Stimulated activated CD4-positive, alpha-beta T cell treated with anti-CD3 and anti-CD28 coated beads, TNF-alpha, amount 100 ng/mL, for 1 hour (primary cell): ENCODE results near the gene PECR.
"Not testable (repeated sequence)": the region's sequence is repeated elsewhere in the genome, so short reads cannot be mapped to it uniquely, and the experiment has no call there.

Experiments
- DNase-seq, 3 donors: peaks; one replicate each; pipeline ENCODE4 v3.0.0-alpha.2; 2020; ENCODE audit warnings: low read depth in 3 of 3, low spot score in 1 of 3

The PECR gene

DNA sequence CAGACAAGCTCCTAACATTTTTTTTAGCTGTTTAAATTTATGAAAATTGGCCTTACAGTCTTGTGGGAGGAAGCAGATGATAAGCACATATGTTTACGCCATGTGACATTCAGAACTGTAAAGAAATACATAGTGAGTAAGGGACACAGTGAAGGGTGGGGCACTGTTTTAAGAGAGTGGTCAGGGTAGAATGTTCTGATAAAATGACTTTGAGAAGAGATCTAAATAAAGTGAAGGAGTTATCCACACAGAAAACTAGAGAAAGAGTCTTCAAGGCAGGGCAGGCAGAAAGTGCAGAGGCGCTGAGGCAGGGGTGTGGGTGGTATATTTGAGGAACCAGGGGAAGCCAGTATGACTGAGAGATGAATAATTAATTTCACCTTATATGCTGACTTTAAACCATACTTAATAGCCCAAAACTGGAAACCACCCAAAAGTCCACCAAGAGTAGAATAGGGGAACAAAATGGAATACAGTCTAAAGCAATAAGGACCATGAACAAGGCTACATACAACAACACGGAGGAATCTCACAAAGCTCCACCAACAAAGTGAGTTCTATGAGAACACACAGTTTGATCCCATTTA lies 76.8 kb downstream of the PECR start:
- DNase-seq, result peak in 1 of 3 donors; percentile 6

DNA sequence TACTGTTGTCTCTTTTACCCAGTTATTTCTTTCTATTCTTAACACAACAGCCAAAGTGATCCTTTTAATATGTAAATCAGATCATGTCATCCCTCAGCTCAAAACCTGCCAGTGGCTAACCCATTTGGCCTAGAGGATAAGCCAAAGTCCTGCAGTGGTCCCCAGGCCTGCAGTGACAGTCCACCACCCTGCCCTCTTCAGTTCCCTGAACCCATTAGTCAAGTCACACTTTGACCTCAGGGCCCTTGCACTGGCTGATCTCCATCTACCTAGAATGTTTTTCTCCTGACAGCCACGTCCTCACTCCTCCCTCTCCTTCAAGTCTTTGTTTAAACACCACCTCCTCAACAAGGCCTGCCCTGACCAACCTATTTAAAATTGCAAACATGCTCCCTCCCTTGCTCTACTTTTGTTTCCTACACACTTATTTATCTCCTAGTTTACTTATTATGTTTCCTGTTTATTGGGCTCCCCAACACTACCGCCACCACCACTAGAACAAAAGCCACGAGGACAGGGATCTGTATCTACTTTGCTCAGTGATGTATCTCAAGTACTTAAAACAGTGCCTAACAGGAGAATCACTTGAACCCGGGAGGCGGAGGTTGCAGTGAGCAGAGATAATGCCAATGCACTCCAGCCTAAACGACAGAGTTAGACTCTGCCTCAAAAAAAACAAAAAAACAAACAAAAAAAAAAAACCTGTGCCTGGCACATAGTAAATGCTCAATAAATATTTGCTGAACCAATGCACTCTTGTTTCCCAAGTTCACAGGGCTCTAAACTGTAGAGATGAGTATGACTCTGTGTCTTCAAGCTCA lies 77.5 kb downstream of the PECR start:
- no peak for DNase-seq

DNA sequence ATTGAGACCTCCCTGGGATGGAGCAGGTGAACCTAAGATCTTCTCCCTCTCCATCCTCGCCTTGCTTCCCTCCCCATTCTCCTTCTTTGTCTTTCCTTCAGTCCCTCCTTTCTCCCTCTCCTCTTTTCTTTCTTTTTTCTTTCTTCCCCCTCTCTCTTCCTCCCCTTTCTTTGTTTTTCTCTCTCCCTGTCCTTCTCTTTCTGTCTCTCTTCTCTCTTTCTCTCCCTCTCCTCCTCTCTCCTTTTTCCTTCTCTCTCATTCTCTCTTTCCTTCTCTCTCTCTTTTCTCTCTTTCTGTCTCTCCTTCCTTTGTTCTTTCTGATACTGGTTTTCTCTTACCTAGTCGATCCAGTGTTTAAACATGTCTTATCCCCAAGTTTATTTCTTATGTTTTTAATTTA lies 78.9 kb downstream of the PECR start:
- DNase-seq, result no peak

DNA sequence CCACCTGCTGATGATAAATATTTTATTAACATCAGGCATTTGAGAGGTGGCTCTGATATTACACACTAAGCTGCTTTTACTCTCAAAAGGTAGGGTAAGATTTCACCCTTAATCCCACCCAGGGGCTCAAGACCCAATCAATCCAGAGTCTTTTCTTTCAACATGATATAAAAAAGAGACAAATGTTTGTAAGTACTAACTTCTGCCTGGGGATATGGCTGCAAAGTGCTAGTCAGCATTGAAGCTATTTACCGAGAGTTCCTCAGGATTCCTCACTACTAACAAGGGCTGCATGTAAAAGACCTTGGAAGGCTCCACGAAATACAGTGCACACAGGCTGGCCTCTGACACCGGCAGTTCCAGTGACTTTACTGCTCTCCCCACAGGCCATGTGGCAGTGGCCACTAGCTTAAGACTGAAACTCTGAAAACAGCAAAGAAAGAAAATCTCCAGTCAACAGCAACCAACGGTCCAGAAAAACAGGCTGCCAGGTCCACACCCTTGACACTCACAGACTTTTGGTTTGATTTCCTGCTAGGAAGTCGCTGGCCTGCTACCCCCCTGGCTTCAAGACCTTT lies 79.4 kb downstream of the PECR start:
- DNase-seq, result no peak

DNA sequence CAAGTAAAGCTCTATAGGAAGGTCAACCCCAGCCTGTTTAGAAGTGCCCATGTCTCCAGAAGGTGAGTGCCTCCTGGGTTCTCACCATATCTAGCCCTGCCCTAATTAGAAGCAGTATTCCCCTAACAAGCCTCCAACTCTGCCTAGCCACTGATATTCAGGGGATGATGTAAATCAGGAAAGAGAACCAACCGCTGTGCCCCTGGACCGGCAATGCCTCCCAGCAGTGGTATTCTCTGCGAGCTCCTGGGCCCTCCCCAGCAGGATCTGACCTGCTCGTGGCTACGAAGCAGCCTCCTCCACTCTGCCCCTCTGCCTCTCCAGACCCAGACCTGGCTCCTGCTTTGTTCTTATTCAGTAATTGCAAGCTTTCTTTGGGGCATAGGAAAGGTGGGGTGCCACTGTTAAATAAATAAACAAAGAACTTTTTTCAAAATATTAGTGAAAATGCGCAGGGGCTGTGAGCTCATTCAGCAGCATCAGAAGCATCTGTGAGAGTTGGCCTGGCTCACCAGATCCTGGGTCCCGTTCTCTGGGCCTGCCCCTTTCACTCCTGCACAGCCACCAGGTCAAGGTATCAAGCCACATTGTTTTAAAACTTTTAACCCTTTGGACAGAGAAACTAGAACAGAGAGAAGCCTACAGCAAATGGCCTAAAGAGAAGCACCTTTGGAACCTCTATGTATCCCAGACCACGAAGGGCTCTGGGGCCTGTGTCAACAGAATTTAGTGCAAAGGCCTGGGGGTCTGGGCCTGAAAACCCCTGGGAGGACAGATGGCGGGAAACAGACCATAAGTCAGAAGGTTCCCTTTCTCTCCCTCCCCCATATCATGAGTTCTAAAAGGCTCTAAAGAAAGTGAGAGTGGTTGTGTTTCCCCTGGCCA lies 80.2 kb downstream of the PECR start:
- DNase-seq, result no peak

DNA sequence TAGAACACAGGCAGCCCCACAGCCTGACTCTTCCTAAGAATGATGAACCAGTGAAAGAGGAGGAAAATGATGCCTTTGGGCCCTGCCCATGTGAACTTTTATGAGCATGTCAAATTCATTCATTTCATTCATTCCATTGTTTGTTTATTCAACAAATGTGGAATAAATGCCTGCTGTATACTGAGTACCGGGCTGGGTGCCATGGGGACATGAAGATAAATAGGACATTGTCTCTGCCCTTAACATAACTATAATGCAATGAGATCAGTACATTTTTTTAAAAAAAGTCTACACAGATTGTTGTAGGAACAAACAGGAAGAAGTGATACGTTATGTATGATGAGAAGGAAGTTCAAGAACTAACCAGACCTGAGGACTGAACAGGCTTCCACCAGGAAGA lies 83.0 kb downstream of the PECR start:
- no peak for DNase-seq

DNA sequence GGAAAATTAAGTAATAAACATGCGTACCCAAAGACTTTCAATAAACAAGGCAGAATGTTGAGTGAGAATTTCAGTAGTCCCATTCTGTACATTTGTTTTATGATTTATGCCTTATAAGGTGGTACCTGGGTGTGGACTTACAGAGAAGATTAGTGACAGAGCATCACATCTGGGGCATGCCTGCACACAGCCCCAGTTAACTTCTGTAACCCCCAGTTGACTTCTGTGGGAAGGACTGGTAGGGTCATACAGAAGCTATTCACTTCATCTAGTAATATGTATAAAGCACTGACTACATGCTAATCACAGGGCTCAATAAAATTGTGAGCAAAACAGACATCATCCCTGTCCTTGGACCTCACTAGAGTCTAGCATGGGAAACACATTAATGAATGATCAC lies 84.4 kb downstream of the PECR start:
- no peak for DNase-seq

DNA sequence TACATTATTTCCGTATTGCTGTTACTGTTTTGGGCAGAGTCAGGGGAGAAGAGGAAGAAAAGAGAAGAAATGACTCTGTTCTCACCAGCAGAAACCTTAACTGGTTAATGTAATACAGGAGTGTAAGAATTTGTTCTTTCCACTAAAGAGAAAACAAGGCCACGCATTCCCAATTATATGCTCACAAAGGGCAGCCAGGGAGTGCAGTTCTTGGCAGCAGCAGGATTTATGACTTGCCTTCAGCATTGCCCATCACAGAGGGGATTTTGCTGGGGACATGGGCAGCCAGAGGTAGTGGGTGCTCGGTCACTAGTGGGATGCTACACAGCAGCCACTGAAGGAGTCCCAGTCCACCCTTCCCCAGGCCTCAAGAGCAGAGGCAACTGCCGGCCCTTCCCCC lies 86.7 kb downstream of the PECR start:
- no peak for DNase-seq

DNA sequence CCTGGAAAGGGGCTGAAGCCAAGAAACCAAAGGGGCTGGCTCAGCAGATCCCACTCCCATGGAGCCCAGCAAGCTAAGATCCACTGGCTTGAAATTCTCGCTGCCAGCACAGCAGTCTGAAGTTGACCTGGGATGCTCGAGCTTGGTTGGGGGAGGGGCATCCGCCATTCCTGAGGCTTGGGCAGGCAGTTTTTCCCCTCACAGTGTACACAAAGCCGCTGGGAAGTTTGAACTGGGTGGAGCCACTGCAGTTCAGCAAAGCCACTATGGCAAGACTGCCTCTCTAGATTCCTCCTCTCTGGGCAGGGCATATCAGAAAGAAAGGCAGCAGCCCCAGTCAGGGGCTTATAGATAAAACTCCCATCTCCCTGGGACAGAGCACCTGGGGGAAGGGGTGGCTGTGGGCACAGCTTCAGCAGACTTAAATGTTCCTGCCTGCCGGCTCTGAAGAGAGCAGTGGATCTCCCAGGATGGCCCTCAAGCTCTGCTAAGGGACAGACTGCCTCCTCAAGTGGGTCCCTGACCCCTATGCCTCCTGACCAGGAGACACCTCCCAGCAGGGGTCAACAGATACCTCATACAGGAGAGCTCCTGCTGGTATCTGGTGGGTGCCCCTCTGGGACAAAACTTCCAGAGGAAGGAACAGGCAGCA lies 92.9 kb downstream of the PECR start:
- not testable (repeated sequence) for DNase-seq
